ENCODE measurements around the gene PANK4.

- no peak for TF ChIP-seq POLR2A (IDR thresholded peaks at IDR 0.05)
- no peak for TF ChIP-seq CTCF (IDR thresholded peaks at IDR 0.05)
Measured at GRCh38 chr1:2556277-2556677, 29.9 kb upstream of the PANK4 start, which contains the start of gene TNFRSF14.

Data from testis (tissue), 2 donors.